Stimulated activated CD8-positive, alpha-beta memory T cell treated with anti-CD3 and anti-CD28 coated beads, Interleukin-4, amount 100 ng/mL, for 1 hour (primary cell): ENCODE results near the gene NUDCD3.

Experiments
- DNase-seq, 2 donors: peaks; one replicate each; pipeline ENCODE4 v3.0.0-alpha.2; 2020; ENCODE audit warnings: low read depth in 2 of 2, low spot score in 1 of 2

The NUDCD3 gene

DNA sequence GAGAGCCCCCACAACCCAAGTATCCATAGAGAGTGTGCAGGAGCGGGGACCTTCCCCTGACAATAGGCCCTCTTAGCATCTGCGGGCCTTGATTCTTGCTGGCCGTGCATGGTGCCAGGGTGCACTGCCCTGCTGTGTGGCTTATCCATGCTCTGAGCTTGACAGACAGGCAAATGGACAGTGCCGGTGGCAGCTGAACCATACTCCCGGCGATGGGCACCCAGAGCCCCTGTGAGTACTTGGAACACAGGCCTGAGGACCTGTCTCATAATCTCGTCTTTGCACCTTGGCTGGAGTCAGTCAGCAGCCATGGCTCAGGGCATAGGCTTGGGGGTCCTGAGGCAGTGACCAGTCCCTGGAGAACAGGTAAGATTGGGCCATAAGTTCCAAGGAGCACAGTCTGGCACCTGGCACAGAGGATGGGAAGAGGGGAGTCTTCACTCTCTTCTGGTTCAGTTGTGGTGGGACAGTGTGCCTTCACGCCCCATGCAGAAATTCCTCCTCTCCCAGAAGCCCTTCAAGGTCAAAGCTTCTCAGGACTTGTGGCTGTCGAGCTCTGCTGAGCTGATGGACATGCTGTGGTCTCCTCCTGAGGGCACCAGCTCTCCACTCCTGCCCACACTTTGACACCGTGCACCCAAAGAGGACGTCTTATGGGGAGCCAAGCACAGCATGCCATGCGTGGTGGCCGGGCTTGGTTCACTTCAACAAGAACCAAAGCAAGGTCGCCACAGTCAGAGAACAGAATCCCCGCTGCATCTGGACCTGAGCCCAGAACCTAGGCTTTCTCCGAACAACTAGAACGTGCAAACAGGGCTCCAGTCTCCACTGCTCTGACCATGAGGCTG is 105.6 kb downstream of the NUDCD3 start:
- DNase-seq, result no peak

DNA sequence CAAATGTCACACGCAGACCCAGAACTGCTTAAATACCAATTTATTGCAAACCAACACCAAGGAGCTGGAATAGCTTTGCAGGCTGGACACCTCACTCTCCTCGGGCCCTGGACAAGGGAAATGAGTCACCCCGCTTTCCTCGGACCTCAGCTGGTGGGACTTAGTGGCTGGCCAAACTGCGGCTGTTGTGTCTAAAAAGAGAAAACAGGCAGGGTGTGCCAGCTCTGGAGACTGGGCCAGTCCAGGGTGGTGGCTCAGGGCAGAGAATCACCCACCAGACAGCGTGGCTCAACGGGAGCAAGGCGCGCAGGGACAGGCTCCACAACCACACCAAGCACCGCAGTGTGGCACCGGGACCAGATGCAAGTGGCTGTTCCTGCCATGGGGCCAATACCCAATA is 106.9 kb downstream of the NUDCD3 start:
- DNase-seq, result no peak

DNA sequence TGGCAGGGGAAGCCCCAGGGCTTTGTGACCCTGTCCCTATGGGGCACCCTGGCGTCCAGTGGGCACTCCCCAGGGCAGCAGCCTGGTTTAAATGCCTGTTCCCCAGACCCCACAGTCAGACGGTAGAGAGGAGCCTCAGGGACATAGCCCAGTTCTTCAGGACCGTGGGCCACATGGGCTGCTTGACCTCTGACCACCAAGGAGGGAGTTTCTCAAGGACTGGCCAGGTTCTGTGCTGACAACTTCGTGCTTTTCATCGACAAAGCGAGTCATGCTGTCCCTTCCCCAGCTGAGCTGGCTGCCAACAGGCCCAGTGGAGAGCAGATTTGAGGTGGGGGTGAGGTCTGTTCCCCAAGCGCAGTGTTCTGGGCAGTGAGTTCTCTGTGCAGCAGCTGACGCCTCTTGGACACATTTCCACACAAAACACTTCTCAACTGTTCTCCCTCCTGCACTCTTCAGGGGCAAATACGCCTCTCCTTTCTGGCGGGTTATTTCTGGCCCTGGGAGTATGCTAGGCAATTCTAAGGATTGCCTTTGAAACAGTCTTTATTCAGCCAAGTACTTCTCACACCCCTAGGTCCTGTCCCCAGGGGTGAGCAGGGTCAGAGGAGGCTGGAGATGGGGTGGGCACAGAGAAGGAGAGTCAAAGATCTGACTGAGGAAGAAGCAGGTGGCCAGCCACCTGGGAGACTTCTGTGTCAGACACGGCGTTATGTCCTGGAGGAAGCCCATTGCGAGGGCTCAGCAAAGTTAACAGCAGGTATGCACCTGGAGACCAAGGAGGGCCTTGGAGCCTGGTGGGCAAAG is 107.8 kb downstream of the NUDCD3 start:
- DNase-seq, result no peak

DNA sequence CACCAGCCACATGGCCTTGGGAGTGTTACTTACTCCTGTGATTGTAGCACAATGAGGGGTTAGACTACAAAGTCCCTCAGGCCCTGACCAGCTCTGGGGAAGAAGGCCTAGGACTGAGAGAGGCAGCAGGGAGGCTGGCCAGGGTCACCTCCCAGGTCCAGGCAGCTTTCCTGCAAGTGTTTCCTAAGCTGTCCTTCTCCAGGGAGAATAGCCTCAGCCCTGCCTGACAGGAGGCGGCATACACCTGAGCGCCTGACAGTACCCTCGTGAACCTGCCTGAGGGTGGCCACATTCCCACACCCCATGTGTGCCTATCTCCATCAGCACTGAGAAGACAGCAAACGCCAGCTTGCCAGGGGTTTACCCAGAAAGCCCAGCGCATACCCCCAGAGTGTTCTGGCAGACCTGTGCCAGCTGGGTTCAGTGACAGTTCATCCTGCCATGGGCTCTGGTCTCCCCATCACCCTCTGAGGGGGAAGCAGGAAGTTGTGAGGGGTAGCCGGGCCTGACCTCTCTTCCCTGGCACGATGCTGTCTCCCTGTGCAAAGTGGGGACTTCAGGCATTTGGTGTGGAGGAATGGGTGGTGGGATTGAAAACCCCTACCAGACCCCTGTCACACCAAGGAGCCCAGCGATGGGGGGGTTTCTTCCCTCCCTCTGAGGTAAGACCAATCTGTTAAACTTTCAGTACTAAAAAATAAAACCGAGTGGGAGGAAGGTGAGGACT is 108.8 kb downstream of the NUDCD3 start:
- DNase-seq, result no peak

DNA sequence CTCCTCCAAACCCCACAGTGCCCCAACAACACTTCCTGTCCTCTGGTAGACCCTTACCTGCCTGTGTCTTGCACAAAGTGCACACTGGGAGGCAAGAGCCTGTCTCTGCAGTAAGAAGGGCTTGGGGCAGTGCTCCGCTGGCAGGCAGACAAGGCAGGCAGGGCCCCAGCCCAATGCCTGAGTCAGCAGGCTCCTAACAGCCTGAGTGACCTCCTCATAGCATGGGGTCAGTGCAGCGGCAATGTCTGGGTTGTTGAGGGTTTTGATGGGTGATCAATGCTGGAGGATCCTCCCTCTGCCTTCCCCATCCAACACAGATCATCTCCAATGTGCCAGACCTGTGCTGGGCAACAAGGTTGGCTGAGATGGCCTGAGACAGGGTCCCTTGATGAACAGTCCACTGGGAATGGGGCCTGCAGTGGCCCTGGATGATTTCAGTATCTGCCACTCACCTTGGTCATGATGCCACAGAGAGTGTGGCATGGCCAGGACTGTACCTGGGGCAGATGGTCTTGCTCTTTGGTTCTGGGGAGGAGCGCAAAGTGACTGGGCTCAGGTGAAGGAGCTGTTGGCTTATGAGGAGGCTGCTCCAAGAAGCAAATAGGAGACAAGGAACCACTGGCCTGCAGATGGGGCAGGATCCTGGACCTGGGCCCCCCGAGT is 109.5 kb downstream of the NUDCD3 start:
- no peak for DNase-seq

DNA sequence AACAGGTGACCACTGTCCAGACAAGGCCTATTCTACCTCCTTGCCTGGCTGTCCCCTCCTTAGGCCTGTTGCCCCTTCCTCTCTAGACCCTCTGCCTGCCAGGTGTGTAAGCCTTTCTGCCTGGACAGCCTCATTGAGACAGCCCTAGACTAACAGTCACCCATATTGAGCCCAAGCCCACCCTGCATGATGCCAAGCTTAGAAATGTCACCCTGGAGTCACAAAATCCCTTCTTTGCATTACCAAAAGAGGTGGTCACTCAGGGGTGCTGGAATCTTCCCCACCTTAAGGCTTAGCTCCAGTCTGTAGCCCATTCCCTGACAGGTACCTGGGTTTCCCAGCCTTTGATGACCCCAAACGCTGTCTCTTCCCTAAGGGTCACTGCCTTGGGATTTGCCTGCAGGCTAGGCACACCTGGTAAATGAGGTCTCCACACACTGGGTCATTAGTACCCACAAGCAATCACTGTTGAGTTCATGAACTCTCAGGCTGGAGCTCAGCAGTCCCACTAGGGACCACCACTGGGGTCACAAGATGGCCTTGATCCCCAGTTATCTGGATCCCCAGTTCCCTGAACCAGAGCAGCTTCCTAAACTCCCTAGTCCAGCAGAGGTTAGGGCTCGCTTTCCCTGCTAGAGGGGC is 110.1 kb downstream of the NUDCD3 start:
- DNase-seq, result no peak

DNA sequence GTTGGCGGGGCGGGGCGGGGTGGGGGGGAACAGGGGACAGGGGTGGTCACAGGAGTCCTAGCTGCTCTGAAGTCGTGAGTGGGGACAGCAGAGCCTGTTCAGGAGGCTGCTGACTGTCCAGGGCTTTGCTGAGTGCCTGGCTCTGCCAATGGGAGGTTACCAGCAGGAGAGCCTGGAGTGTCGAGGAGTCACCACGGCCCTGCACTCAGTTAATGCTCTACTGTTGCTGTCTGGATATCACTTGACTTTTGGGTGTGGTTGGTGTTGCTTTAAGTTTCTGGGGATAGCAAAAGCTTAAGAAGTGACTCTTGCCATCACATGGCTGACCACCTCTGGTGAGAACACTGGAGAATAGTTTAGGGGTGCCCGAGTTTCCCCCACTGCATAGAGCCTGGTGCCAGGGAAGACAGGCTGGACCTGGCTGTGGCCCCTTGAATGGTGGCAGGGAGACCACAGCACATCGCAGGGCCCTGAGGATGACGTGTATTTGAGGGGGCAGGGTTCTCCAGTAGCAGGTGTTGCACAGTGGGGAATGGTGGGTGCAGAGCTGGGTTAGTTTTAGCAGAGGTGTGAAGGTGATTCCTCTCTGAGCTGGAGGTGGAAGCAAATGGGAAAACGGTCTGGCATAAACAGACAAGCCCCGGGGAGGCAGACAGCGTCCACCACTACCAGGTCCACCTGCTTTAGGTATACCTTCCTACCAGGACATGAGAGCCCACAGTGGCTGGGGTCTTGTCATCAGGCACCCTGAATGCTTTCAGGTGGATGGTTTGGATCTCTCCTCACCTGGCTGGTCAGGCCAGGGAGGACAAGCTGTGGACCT is 110.9 kb downstream of the NUDCD3 start:
- DNase-seq, result no peak

DNA sequence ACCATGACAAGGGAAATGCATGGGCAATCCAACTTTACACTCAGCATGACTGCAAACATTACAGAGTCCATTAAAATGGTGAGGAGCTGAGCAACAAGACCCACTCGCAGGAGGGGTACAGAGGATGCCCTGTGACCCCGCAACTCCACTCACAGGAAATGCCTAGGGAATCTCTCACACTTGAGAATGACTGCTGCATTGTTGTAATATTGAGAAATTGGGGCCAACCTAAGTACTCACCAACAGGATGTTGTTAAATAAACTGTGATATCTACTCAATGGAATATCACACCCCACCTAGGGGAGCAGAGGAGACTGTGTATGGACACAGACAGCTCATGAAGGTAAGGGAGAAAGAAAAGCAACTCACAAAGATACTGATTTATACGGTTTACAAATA is 111.7 kb downstream of the NUDCD3 start:
- no peak for DNase-seq

DNA sequence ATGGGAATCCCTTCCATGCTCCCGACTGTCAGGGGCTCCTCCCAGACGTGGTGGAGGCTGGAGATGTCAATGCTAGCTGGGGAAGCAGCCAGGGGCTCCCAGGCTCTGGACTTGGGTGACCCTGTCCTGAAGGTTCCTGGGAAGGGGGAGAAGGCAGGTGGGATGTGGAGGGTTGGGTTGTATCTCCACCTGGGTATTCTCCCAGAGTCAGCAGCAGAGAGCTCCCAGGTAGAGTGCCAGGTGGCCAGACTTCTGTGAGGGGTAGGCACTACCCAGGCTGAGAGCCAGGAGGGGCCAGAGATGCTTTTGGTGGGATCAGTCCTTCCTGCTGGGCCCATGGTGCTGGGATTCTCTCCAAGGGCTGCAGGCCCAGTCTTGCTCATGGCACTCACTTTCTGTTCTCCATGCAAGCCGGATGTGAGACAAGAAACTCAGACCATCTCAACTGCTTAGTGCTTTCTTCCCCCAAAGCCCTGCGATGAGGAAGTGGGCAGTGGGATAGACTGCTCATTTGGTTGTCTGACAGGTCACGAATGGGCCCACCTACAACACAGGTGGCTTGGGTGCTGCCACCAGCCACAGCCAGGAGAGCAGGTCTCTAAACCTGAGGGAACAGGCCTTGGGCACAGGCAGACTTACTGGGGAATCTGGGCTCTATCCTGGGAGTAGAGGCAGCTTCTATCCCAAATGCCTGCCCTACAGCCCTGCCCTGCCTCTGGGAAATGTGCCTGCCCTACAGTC is 112.6 kb downstream of the NUDCD3 start:
- DNase-seq, result no peak

DNA sequence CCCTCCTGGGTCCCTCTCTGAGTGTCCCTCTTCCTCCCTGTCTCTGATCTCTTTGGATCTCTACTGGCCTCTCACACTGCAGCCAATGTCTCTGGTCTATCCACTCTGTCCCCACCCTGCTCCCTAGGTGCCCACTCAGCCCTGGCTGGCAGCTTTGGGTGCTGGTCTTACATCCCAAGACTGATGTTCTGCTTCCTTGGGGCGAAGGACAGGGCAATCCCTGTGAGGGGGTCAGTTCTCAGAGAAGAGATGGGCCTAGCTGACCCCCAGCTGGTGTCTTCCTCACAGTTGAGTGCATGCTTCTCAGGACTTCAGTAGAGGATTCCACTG is 113.4 kb downstream of the NUDCD3 start:
- DNase-seq, result no peak

DNA sequence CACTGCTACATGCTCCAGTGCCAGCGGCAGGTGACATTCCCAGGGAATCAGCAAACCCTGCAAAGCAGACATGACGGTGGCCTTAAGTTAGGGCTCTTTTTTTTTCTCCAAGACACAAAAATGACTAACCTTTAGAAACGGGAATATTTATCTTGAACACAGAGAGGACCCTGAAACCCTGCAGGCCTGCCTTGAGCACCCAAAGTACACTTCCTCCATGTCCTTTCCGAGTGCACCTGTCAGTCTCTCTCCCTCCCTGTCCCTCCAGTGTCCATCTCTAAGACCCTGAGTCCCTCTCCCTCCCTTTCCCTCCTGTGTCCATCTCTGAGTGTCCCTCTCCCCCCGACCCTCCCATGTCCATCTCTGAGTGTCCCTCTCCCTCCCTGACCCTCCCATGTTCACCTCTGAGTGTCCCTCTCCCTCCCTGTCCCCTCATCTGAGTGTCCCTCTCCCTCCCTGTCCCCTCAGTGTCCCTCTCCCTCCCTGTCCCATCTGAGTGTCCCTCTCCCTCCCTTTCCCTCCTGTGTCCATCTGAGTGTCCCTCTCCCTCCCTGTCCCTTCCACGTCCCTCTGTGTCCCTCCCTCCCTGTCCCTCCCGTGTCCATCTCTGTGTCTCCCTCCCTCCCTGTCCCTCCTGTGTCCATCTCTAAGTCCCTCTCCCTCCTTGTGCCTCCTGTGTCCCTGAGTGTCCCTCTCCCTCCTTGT is 113.9 kb downstream of the NUDCD3 start:
- DNase-seq, result no peak

DNA sequence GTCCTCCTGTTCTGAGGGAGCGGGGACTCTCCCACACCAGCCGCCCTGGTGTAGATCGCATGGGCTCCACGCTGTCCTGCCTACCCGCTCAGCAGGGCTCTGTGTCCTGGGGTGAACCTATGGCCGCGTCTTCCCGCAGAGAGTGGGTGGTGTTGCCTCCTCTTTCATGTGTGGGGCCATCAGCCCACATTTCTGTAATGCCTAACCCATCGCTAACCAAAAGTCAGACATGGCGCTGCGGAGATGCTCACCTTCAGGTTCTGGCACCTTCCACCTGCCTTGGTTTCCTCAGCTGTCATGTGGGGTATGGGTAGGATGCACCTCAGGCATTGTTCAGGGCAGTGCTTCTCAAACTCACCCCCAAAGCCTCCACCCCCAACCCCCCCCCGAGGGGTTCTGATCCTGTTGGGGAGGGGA is 114.5 kb downstream of the NUDCD3 start:
- DNase-seq, result no peak

DNA sequence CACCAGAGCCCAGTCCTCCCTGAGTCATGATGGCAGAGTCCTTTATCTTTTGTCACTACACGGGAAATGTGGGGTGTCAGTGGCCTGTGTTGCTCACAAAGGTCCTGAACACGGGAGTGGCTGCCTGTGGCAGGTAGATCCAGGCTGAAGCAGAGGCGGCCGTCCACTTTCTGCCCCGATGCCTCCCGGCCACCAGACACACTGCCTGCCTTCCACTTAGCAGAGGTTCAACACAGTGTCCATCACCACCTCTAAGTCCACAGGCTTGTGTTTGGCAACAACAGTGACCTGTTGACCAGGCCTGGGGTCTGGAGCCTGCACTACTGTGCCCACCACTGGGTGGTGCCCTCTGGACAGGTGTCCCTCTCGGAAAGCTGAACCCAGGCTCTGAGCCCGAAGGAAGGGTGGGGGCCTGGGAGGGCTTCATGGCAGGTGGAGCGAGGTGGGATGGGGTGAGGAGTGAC is 115.2 kb downstream of the NUDCD3 start:
- no peak for DNase-seq

DNA sequence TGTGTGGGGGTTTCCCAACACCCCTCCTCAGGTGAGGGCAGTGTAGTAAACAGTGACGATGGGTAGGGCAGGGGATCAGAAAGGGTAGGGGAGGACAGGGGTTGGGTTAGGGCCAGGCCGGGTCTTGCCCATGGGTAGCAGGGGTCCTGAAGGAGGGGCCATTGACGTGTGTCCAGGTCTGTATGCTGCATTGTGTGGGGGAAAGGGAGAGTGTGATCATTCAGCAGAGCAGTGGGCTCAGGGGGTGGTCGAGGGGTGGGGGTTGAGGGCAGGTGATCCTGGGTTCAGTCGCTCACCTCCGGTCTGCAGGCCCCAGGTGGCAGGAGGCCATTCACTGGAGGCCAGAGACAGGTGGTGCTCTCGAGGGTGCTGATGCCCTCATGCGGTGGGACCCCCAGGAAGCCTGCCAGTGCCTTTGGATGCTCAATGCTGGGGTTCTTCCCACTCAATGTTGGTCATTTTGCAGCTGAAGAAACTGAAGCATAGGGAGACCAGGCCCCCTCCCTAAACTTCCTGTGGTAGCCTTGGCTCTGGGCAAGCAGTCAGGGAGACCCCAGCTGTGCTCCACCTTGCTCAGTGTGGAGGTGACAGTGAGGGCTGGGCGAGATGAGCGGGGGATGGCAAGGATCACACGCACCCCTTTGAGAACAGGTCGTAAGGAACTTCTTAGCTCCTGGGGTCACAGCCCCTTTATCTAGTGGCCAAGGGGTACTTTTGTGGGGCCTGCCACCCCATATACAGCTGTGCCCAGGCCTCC is 116.3 kb downstream of the NUDCD3 start:
- DNase-seq, result no peak

DNA sequence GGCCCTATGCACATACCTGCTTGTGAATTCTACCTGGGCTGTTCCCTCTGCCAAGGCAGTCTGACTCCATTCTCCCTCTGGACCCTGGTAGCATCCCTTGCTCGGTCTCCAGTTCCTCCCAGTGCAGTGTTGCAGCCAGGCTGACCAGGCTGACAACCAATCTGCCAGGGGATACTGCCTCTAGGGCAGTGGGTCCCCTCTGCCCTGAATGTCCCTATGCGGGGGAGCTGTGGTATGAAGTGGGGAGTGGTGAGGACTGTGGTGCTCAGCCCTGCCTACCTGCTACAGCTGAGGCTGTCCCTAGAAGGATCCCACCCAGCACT is 117.1 kb downstream of the NUDCD3 start:
- no peak for DNase-seq

DNA sequence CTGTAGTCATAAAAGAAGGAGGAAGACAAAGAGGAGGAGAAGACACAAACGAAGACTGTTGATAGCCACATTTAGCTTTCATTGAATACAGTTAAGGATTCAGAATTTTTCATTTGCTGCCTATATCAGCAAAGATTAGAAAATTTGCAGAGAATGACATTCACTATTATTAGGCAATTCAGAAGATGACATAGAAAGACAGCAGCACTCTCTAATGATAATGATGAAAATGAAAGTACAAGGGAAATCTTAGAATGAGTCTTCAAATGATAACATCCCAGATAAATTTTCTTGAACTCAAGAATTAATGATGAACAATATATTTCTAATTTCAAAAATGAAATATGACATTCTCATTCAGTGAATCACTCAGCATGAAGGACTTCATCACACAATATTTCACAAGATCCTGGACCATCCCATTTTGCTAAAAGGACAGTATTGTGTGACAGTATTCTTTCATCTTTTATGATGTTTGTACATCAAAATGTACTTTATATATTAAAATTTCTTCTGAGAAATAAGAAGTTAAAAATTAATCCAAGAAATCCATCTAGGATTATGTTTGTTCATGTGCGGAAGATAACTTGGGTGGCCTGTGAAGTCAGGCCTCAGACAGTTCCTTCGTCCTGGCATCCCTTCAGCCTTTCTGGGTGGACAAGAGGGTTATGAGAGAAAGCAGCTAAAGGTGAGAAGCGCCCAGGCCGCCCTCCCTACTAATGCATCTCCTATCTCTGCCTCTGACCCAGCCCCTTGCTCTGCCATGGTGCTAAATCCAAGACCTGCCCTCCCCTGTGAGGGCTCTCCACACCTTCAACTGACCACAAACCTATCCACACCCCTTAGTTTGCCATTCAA is 117.7 kb downstream of the NUDCD3 start:
- no peak for DNase-seq

DNA sequence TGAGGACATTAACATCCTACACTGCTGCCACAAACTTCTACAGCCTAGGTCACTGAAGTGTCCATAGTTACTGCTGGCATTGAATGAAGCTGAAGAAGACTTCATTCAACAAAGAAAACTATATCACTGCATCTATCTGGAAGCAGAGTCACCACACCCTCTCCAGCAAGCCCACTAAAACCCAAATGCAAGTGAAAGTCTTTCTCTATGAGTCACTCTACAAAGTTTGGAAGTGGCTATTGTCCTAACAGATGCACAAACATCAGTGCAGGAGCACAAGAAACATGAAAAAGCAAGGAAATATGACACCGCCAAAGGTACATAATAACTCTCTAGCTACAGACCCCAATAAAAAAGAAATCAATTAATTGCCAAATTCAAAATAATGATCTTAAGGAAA is 121.6 kb downstream of the NUDCD3 start:
- DNase-seq, result no peak
